GM19035 (cell line): ENCODE measurements around the gene SLC6A13.

Experiments
- ATAC-seq: cut with Tn5 transposase; IDR thresholded peaks from one replicate; pipeline ENCODE4 v1.9.1; 2021; ENCODE audit not compliant: unreplicated experiment

The SLC6A13 gene

GRCh38 chr12:179885-180284 is 82.8 kb downstream of the SLC6A13 start:
- no peak for ATAC-seq

- no peak for ATAC-seq
Observed at GRCh38 chr12:179131-179884, 83.3 kb downstream of the SLC6A13 start.

DNA sequence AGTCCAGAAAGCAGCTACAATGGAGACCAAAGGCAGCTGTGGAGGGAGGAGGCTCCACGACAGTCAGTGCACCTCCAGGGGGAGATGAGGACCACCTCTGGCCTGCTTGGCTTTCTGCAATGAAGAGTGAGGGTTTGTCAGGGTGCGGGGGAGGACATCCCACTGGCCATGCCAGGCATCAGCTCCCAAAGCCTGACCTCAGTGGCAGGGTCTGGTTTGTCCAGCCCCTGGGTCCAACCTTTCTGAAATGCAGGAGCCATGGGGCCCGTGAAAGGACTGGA is 83.9 kb downstream of the SLC6A13 start:
- no peak for ATAC-seq

DNA sequence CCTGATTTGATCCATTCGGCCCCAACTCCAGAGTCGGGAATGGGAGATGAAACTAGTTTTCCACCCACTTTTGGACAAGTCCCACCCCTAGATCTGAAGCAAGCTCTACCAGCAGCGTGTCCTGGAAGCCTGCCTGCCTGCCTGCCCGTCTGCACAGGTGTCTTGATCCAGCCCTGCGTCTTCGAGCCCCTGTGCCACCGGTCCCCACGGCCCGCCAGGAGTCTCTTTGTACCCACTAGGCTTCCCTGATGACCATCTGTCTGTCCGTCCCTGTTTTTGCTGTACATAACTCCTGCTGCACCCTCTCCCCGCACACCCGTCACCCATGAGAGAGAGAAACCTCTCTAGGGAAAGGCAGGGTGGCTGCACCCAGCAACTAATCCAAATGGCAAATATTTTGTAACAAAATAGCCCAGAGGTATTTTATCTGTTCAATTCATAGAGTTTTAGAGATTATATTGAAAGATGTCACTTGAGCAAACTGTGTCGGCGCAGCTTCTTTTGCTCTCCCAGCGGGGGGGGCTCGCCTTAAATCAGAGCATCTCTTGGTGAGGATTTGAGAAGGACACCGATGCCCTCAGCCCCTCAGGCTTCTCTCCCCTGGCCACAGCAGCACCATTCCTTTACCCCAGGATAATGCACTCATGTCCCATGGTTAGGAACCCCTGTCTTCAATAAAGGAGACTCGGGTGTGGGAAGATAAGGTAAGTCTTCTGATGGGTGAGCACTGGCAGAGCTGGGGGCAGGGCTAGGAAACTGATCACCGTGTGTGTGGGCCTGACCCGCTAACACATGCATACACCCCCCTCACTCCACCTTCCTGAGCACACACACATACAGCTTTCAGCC is 84.4 kb downstream of the SLC6A13 start:
- ATAC-seq = no peak

DNA sequence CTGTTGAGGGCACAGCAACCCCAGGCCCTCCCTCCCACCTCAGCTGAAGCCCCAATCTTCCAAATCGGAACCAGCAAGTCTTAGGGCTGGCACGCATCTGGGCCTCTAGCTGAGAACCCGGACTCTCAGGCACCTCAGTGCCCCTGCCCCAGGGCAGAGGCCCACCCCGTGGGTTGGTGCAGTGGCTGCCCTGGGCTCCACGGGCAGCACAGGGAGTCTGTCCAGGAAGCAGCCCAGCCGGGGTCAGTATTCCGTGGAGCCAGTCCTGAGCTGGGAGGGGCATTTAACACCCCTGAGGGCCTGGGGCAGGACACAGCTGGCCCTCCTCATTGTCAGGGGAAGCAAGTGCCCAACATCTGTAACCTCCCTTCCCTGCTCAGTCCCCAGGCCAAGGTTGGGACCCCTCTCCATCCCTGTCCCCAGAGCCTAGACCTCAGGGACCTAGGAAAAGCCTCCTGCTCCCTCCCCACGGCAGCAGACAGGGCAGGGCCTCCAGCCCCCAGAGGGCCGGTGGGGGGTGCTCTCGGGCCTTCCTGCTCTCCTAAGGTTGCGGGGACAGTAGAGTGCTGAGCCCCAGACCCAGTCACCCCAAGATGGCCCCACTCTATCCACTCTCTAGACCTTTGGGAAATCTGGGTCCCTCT is 85.2 kb downstream of the SLC6A13 start:
- ATAC-seq = no peak

DNA sequence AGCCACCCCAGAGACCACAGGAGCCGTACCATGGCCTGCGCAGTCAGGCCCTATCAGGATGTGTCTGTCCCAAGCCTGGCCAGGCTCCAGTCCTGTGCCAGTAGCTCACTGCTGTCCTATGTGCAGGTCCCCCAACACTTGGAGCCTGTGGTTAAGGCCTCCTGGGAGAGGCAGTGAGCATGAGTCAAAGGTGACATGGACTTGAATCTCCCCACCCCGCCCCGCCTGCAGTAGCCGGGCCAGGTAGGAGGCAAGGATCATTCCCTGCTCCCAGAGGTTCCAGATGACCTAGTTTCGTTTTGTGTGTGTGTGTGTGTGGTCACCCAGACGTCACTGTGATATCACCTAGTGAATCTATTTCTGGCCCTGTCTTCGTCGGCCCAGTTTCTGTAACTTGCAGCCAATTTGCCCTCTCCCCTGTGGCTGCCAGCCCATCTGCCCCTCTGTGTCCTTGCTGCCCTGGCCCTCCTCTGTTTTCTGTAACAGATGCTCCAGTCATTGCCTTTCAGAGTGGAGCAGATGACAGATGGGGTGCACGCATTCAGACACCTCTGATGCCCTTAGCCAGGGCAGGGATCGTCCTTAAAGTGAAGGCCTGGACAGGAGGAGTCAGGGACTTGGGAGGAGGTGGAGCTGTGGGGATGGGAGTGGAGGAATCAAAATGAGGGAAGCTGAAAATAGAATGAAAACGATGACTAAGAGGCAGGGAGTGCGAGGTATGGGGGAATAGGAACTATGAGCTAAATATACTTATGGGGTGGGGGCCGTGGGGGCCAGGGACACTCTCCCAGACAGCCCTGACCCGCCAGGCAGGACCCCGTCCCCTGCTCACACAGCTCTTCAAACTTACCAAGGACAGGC is 86.1 kb downstream of the SLC6A13 start:
- ATAC-seq = no peak

DNA sequence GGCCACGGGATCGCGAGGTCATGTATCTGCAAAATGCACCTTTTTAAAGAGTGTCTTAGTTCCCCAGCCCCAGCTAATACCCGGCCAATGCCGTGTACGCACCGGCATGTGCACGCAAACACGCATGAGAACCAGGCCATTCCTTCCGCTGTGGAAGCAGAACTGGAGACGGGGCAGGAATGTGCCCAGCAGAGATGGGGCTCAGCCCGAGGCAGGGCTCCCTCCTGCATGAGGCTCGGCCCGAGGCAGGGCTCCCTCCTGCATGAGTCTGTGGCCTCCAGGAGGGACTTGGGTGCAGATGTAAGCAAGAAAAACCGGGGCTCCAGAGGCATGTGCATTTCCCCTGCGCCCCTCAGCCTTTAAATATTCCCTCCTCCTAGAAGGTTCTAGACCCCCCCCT is 86.9 kb downstream of the SLC6A13 start:
- no peak for ATAC-seq

- ATAC-seq = no peak
Observed at GRCh38 chr12:175250-175649, 87.4 kb downstream of the SLC6A13 start.

DNA sequence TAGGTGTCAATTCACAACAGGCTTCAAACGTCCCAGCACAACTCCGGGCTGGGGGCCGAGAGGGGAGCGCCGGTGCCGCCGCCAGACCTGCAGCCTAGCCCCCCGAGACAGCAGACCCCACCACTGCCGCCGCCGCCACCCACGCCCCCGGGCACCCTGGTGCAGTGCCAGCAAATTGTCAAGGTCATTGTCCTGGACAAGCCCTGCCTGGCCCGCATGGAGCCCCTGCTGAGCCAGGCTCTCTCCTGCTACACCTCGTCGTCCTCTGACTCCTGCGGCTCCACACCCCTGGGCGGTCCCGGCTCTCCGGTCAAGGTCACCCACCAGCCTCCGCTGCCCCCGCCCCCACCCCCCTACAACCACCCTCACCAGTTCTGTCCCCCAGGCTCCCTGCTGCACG is 88.0 kb downstream of the SLC6A13 start:
- no peak for ATAC-seq

DNA sequence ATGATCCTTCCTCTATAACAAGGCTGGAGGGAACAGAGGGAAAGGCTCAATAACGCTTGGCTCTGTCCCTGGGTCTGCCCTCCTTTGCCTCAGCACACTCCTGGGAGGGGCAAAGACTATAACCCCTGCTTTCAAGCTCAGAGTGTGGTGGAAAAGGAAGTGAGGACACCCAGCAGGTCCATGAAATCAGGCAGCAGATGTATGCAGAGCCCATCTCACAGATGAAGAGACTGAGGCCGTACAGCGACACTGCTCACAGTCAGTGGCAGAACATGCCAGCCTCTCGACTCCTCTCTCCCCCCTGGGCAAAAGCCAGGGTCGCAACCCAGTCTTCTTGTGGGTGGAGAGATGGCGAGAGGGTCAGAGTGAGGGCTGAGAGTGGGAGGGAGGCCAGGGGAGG is 88.5 kb downstream of the SLC6A13 start:
- no peak for ATAC-seq

- no peak for ATAC-seq
Observed at GRCh38 chr12:172732-173161, 89.9 kb downstream of the SLC6A13 start.

DNA sequence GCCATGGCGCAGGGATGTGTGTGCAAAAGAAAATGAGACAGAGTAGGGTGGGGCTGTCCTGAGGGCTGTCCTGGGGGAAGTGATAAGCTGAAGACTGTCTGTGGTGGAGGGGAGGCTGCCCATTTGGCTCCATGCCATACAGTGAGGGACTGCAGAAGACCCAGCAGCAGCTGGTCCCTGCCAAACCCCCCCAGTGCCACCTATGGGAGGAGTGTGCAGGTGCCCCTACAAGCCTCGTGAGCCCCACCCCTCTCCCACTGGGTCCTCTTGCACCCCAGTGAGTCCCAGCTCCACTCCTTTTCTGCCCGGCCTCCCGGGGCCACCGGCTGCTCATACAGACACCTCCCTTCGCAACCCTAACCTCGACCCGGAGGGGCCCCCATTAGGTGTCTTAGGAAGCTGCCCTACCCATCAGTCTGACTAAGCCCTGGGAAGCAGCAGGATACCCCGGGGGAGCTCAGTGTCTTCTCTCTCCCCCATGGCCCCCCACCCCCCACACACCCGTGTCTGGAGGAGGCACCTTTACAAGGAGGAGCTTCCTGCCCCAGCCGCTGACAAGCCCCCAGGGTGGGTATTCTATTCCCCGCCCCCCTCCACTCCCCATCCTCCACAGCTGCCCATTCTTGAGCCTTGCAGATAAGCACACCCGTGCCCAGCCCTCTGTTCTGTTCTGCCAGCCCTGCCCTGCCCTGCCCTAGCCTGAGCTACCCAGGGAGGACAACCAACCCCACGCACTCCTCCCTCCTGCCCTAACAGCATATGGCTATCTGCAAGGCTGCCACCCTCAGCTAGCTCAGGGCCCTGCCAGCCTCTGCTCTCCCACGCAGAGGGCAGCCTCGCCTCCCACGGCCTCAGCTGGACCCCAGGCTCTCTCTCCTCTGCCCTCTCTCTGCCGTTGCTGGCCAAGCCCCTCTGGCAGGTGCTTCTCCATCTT is 90.6 kb downstream of the SLC6A13 start:
- ATAC-seq = no peak

- ATAC-seq = no peak
Observed at GRCh38 chr12:171276-171675, 91.4 kb downstream of the SLC6A13 start.
